Activated T-helper 1 cell treated with anti-CD3 and anti-CD28 coated beads, Interleukin-12 subunit alpha, Interleukin-12 subunit beta, Interleukin-2, Interleukin-4 antibody, amounts not matched to agents 30 ng/mL and 10 ng/mL and 1 ng/mL, durations not matched to agents 14 hours and 24 hours and 36 hours (primary cell): Measurements from ENCODE around the gene PPIL4. TPM values are rescaled to one million over a fixed set of nuclear protein-coding genes. Genes with fewer than 3 reads are reported as not detected.

Source experiments
- DNase-seq: peaks from one replicate; pipeline ENCODE4 v3.0.0; 2021; ENCODE audit warnings: low spot score
- H3K27ac Mint-ChIP-seq: one replicate; pipeline ENCODE4 v1.8.0; 2021; ENCODE audit warnings: mild to moderate bottlenecking, mixed read lengths
- H3K27me3 Mint-ChIP-seq: one replicate; pipeline ENCODE4 v1.8.0; 2022; ENCODE audit warnings: mild to moderate bottlenecking, moderate library complexity, mixed read lengths; ENCODE audit not compliant: insufficient read depth
- H3K36me3 Mint-ChIP-seq: one replicate; pipeline ENCODE4 v1.8.0; 2021; ENCODE audit warnings: low read depth, mixed read lengths
- H3K4me1 Mint-ChIP-seq: one replicate; pipeline ENCODE4 v1.8.0; 2021; ENCODE audit warnings: low read depth, mixed read lengths
- H3K4me3 Mint-ChIP-seq: one replicate; pipeline ENCODE4 v1.8.0; 2021; ENCODE audit warnings: mild to moderate bottlenecking, moderate library complexity, mixed read lengths
- H3K9me3 Mint-ChIP-seq: one replicate; pipeline ENCODE4 v1.8.0; 2021; ENCODE audit warnings: mixed read lengths
- intact Hi-C: fragments of 100-400 bp; cut with micrococcal nuclease; formaldehyde crosslinking; loops from one replicate; pipeline ENCODE4 v1.15.1; 2024
- total RNA-seq: library from RNA; stranded (reverse); gene quantifications from 2 replicates; pipeline ENCODE4 v1.2.3, GENCODE V29; 2022

The PPIL4 gene
- total RNA-seq, 1 donor from 2014 or later, result 25.0 TPM

DNA sequence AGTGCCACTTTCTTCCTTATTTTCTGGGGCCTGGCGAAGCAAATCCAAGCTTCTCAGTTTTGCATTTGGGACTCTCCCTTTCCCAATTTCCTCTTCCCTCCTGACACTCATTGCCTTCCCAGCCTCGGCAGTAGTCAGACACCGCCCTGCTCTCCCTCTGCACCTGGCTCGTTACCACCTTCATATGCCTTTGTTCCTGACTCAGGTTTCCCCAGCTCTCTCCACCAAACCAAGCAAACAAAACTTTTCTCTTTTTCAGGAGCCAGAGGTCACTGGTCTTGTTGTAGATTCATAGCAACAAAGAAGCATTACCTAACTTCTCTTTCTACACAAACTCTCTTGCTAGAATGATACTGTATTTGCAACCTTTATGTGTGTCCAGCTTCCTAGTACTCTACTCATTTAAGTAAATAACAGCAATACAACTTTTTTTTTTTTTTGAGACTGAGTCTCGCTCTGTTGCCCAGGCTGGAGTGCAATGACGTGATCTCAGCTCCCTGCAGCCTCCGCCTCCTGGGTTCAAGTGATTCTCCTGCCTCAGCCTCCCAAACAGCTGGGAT is 52.0 kb downstream of the PPIL4 start:
- H3K27ac Mint-ChIP-seq, result peak overlapping the region; percentile 99
- H3K27me3 Mint-ChIP-seq, result no peaks in the 10 kb centered on the region
- H3K9me3 Mint-ChIP-seq, result peaks cover 3% of the 10 kb centered on the region
- DNase-seq, result no peak
- peak overlapping the region; percentile 28 for H3K4me3 Mint-ChIP-seq
- peaks cover 89% of the 10 kb centered on the region for H3K4me1 Mint-ChIP-seq
- peaks cover 7% of the 10 kb centered on the region for H3K36me3 Mint-ChIP-seq
- intact Hi-C loops, result no loop called here

DNA sequence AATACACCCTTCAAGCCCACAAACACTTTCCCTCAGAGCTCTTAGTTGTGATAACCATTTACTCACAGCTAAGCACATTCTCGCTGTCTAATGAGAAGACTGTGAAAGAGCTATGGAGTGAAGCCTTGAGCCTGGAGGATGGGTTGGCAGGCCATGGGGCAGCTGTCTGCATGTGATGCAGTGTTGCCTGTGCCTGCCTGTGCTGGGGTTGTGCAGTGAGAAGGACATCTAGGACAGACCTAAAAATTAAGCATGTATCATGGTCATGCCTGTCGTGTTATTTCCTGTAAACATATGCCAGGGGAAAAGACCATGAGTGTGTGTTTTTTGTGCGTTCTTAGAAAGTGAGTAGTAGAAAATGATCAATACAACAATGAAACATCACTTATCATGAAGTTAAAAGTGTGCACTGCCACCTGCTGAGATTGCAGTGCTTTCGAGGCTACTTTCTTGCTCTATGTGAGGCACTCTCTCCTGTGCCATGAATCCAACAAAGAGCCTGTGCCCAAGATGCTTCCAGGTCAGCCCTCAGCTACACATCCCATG is 53.0 kb downstream of the PPIL4 start:
- DNase-seq, result no peak
- intact Hi-C loops, result no loop called here
- Mint-ChIP-seq H3K4me3 (no peak overlapping the region), H3K4me1 (peaks cover 87% of the 10 kb centered on the region), H3K9me3 (peaks cover 3% of the 10 kb centered on the region), H3K36me3 (peaks cover 6% of the 10 kb centered on the region), H3K27me3 (no peaks in the 10 kb centered on the region), H3K27ac (peak overlapping the region; percentile 99)

DNA sequence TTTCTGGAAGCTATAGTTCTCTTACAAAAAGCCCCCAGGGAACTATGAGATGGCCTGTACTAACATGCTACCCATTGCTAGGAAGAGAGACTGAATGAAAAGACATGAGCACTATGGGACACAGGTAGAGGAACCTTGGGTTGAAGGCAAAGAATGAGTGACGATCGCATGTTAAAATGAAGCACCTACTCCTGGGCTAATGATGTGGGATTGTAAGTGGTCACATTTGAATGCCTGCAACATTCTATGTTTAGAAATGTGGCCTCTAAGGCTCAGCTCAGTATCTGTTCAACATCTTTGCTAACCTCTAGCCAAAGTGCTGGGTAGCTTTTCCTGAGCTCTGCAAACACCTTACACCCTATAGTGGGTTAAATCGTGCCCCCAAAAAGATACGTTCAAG is 55.9 kb downstream of the PPIL4 start:
- Mint-ChIP-seq H3K36me3 (no peaks in the 10 kb centered on the region), H3K27ac (peak overlapping the region; percentile 65), H3K27me3 (no peaks in the 10 kb centered on the region), H3K4me1 (peaks cover 79% of the 10 kb centered on the region), H3K9me3 (no peaks in the 10 kb centered on the region), H3K4me3 (no peak overlapping the region)
- no peak for DNase-seq
- intact Hi-C loops, result no loop called here

DNA sequence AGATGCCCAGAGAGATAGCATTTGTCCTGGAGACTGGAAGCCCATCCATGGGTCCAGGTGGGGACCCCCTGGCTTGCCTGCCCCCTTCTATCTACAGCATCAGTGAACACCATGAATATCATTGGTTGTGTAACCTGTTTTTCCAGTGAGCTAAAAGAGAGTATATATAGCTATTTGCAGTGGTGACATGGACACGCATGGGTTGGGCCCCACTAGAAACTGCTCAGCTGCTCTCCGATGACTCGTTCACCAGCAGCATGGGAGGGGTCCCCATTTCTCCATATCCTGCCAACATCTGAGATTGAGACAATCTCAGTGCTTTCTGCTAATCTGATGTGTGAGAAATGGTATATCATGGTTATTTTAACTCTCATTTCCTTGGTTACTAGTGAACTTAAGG is 57.0 kb downstream of the PPIL4 start:
- intact Hi-C loops, result no loop called here
- DNase-seq, result no peak
- H3K4me3 Mint-ChIP-seq, result no peak overlapping the region
- peak overlapping the region; percentile 62 for H3K27ac Mint-ChIP-seq
- no peaks in the 10 kb centered on the region for H3K27me3 Mint-ChIP-seq
- H3K36me3 Mint-ChIP-seq, result peaks cover 4% of the 10 kb centered on the region
- H3K4me1 Mint-ChIP-seq, result peaks cover 74% of the 10 kb centered on the region
- no peaks in the 10 kb centered on the region for H3K9me3 Mint-ChIP-seq

DNA sequence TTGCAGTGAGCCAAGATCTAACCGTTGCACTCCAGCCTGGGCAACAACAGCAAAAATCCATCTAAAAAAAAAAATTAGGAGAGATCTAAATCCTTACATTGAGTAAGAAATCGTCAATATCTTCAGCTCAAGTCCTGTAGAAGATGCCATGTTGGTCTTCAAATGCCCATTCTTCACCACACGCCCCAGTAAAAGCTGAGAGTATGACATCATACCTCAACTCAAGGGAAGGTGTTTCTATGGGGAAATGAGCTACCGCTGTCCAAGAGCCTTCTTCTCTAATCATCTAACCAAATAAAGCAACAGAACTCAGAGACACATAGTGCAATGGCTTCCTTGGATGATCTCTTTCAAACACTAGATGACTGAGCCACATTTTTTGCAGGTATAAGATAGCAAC is 58.5 kb downstream of the PPIL4 start:
- peaks cover 13% of the 10 kb centered on the region for H3K36me3 Mint-ChIP-seq
- DNase-seq, result no peak
- H3K27ac Mint-ChIP-seq, result no peak overlapping the region
- H3K27me3 Mint-ChIP-seq, result no peaks in the 10 kb centered on the region
- H3K4me1 Mint-ChIP-seq, result peaks cover 74% of the 10 kb centered on the region
- intact Hi-C loops, result no loop called here
- no peaks in the 10 kb centered on the region for H3K9me3 Mint-ChIP-seq
- no peak overlapping the region for H3K4me3 Mint-ChIP-seq

DNA sequence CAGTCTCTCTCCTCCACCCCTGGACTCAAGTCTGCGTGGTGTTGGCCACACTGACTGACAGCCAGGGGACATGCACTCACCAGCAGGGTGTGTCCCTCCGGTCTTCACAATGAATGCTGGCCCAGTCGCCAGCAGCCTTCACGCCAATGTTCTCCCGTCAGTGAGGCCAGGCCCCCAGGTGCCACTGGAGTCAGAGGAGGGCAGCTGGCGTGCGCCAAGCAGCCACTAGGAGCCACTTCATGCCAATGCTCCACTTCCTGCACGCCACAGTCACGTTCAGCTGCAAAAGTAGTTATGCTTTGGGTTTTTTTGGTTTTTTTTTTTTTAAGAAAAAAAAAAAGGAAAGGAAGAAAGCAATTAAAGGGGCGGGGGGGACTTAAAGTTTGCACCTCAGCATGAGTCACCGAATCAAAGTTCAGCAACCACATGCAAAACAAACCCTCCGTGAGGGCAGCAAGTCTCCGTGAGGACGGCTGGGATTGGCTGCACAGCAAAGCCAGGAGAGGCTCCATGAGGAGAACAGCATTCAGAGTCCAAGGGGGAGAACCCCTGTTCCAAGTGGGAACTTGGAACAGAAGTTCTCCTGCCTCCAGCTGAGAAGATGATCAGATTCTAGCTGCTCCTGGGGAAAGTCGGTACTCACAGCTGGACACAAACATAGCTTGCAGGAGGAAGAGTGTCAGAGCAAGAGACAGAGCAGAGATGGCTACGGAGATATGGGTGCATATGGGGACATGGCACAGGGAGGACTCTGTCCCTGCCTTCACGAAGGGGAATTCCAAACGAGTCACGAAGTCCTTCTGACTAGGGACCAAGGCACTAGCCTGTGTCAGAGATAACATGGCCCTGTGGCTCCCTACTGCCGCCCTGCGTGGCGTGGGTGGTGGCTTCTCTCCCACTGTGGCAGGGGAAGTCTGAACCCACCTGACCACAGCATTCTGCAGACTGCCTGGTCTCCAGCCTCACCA is 60.8 kb downstream of the PPIL4 start, which contains the start of gene ZC3H12D:
TSS of gene ZC3H12D (minus strand) at position 282 of the 968 bp plus-strand sequence. CDS start 10,471 bp downstream, outside the sequence.
- Mint-ChIP-seq H3K36me3 (peaks cover 32% of the 10 kb centered on the region), H3K4me3 (peak within 1 kb of the TSS; percentile 92), H3K4me1 (peaks cover 74% of the 10 kb centered on the region), H3K27ac (peak within 1 kb of the TSS; percentile 99), H3K9me3 (no peaks in the 10 kb centered on the region), H3K27me3 (no peaks in the 10 kb centered on the region)
- DNase-seq, result peak; percentile 76
- intact Hi-C loops, result loop anchor here (1.0 to 2.0 kb wide), 7 partner anchors 10 to 453 kb away; no protein-coding TSS in a partner anchor

DNA sequence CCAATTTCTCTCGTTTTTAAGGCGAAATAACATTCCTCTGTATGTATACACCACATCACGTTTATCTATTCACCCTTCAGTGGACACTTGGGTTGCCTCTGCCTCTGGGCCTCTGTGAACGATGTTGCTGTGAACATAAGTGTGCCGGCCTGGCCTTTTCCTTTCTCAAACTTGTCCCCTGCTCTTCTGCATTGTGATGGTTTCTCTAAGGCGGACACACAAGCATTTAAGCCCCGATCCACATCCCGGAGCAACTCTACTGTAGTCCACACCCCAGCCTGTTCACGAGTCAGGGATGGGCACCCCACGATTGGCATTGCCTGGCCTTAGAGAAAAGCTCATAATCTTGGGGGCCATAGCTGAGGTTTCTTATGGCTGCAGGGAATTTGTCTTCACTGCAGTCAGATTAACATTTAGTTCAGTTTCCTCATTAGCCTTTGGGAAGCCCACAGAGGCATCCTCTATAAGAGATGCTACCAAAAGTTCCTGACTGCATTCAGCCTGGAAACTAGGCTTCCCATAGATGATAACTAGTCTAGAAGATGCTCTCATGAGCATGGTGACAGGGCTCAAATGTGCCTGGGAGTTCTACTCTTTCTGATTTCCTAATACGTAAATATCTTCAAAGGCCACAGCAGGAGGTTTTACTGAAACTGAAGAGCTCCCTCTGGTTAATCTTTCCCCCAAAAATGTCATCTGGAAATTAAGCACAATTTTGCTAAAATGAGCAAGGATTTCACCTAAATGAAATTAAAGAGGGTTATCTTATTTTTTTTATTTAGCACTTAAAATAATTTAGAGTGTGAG is 61.8 kb downstream of the PPIL4 start:
- H3K27ac Mint-ChIP-seq, result peak overlapping the region; percentile 99
- H3K27me3 Mint-ChIP-seq, result no peaks in the 10 kb centered on the region
- intact Hi-C loops, result loop anchor here (1.0 to 2.0 kb wide), 2 partner anchors 81 to 165 kb away; no protein-coding TSS in a partner anchor
- H3K4me3 Mint-ChIP-seq, result peak overlapping the region; percentile 92
- peaks cover 74% of the 10 kb centered on the region for H3K4me1 Mint-ChIP-seq
- H3K36me3 Mint-ChIP-seq, result peaks cover 39% of the 10 kb centered on the region
- no peaks in the 10 kb centered on the region for H3K9me3 Mint-ChIP-seq
- no peak for DNase-seq

DNA sequence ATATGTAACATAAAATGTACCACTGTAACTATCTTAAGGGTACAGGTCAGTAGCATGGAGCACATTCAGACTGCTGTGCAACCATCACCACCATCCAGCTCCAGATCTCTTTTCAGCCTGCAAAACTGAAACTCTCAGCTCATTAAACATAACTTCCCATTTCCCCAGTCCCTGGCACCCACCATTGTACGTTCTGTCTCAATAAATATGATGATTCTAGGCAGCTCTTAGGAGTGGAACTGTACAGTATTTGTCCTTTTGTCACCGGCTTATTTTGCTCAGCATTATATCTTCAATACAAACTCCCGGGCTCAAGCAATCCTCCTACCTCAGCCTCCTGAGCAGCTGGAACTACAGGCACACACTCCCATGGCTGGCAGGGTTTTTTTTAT is 62.5 kb downstream of the PPIL4 start:
- intact Hi-C loops, result no loop called here
- peak overlapping the region; percentile 99 for H3K27ac Mint-ChIP-seq
- peaks cover 45% of the 10 kb centered on the region for H3K36me3 Mint-ChIP-seq
- peaks cover 74% of the 10 kb centered on the region for H3K4me1 Mint-ChIP-seq
- DNase-seq, result no peak
- H3K27me3 Mint-ChIP-seq, result no peaks in the 10 kb centered on the region
- peak overlapping the region; percentile 92 for H3K4me3 Mint-ChIP-seq
- no peaks in the 10 kb centered on the region for H3K9me3 Mint-ChIP-seq

DNA sequence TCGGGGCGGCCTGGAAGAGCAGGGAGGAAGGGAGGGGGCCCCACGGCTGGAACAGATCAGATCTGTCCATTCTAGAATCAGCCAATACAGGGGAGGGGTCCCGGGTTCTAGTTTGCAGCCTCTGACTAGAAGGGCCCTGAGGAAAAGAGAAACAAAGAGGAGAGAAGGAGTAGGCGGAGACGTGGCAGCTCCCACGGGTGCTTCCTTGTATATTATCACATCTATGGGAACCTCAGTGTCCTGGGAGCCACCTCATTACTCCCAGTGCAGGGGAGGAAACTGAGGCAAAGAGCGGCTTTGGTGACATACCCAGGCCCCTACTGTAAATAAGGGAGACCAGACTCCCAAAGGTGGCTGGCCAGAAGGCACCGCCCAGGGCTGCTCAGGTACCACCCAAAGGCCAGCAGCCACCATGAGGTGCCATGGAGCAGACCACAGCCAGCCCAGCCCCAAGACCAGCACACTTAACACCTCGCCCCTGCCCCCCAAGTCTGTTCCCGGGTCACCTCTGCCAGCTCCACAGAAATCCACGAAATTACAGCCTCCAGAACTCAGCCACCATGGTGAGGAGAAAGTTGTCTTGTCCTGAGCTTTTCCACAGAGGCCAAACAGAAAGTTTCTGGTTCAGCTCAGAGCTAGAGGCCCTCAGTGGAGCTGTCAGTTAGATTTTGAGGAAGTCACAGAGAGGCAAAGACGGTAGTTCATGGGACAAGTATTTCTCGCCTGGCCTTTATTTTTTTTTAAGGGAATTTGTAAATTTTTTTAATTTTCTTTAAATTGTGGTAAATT is 63.1 kb downstream of the PPIL4 start:
- Mint-ChIP-seq H3K27me3 (no peaks in the 10 kb centered on the region), H3K4me3 (peak overlapping the region; percentile 92), H3K27ac (peak overlapping the region; percentile 99), H3K4me1 (peaks cover 75% of the 10 kb centered on the region), H3K9me3 (no peaks in the 10 kb centered on the region), H3K36me3 (peaks cover 45% of the 10 kb centered on the region)
- no peak for DNase-seq
- intact Hi-C loops, result no loop called here

DNA sequence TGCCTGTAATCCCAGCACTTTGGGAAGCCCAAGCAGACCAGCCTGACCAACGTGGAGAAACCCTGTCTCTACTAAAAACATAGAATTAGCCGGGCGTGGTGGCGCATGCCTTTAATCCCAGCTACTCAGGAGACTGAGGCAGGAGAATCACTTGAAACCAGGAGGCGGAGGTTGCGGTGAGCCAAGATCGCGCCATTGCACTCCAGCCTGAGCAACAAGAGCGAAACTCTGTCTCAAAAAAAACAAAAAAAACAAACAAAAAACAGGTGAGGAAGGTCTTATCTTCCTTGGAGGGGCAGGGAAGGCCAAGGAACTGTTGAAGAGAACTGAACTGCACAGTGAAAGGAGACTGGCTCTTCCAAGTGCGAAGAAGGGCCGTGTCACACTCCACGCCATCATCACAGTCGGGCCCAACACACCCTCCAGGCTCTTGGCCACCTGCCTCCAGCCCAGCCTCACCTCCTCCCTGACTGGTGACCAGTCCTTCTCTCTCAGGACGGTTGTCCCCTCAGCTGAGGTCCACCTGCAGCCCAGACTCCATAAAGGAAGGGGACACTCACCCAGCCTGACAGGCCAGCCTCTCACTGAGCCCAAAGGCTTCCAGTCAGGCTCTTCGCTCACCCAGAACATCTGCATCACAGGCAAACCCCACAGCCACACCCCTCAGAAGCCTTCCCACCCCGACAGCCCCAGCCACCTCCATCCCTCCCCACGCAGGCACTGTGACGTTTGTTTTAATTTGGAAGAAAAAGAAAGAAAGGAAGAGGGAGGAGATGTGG is 65.2 kb downstream of the PPIL4 start:
- H3K9me3 Mint-ChIP-seq, result no peaks in the 10 kb centered on the region
- intact Hi-C loops, result no loop called here
- H3K27ac Mint-ChIP-seq, result peak overlapping the region; percentile 99
- peak overlapping the region; percentile 92 for H3K4me3 Mint-ChIP-seq
- H3K27me3 Mint-ChIP-seq, result no peaks in the 10 kb centered on the region
- H3K4me1 Mint-ChIP-seq, result peaks cover 72% of the 10 kb centered on the region
- H3K36me3 Mint-ChIP-seq, result peaks cover 49% of the 10 kb centered on the region
- DNase-seq, result peak; percentile 27

DNA sequence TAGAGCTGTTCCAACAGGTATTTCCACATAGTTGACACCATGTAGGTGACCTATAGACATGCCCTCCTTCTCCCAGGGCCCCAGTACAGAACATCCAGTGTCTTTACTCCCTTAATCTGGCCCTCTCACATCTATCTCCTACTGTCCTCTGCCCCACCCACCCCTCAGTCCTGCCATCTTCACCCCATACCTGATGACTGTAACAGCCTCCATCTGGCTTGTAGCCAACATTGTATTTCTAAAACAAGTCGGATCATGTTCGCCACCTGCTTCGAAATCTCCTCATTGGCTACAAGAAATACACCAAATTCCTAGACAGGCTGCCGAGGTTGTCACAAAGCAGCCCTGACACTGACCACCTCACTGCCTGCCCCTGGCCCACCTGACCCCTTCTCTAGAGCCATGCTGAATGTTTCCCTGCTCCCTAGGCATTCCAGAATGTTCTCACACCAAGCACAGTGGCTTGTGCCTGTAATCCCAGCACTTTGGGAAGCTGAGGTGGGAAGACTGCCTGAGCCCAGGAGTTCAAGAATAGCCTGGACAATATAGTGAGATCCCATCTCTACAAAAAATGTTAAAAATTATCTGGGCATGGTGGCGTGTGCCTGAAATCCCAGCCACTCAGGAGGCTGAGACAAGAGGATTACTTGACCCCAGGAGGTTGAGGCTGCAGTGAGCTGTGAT is 67.1 kb downstream of the PPIL4 start:
- H3K27ac Mint-ChIP-seq, result peak overlapping the region; percentile 40
- H3K9me3 Mint-ChIP-seq, result no peaks in the 10 kb centered on the region
- DNase-seq, result no peak
- intact Hi-C loops, result no loop called here
- H3K36me3 Mint-ChIP-seq, result peaks cover 47% of the 10 kb centered on the region
- no peaks in the 10 kb centered on the region for H3K27me3 Mint-ChIP-seq
- H3K4me1 Mint-ChIP-seq, result peaks cover 61% of the 10 kb centered on the region
- H3K4me3 Mint-ChIP-seq, result peak overlapping the region; percentile 92
